AG09309 (cell line): ENCODE results near the gene DCLK2.

Source experiments
- DNase-seq: peaks from one replicate; pipeline ENCODE4 v3.0.0-alpha.2; 2010; ENCODE audit warnings: low read depth
- H3K4me3 ChIP-seq: 2 replicates; pipeline ENCODE4 v1.5.1; 2011; ENCODE audit warnings: mild to moderate bottlenecking, low read depth, low read length, moderate library complexity; ENCODE audit not compliant: control insufficient read depth
- CTCF ChIP-seq: IDR thresholded peaks from 2 replicates; pipeline ENCODE4 v1.5.1; 2011; ENCODE audit warnings: mild to moderate bottlenecking, low read depth, low read length, inconsistent platforms; ENCODE audit not compliant: insufficient read depth, control insufficient read depth; ENCODE audit errors: missing control alignments

DCLK2 gene

GRCh38 chr4:150149381-150149780, 71.1 kb downstream of the DCLK2 start:
- peak; percentile 76 for DNase-seq
- TF ChIP-seq CTCF, result no peak

GRCh38 chr4:150150629-150151062, 72.4 kb downstream of the DCLK2 start:
- no peak for TF ChIP-seq CTCF
- H3K4me3 ChIP-seq, result no peak overlapping the region
- no peak for DNase-seq

More at GRCh38 chr4:150149381-150149780, 71.1 kb downstream of the DCLK2 start:
- H3K4me3 ChIP-seq, result no peak overlapping the region

- H3K4me3 ChIP-seq, result no peak overlapping the region
- no peak for TF ChIP-seq CTCF
- no peak for DNase-seq
Measured at GRCh38 chr4:150152766-150153165, 74.5 kb downstream of the DCLK2 start.

GRCh38 chr4:150155391-150155790, 77.1 kb downstream of the DCLK2 start:
- DNase-seq, result no peak
- no peak for TF ChIP-seq CTCF
- H3K4me3 ChIP-seq, result no peak overlapping the region

GRCh38 chr4:150156543-150156942, 78.3 kb downstream of the DCLK2 start:
- H3K4me3 ChIP-seq, result no peak overlapping the region
- no peak for DNase-seq
- no peak for TF ChIP-seq CTCF

GRCh38 chr4:150158041-150158440, 79.8 kb downstream of the DCLK2 start:
- H3K4me3 ChIP-seq, result no peak overlapping the region
- TF ChIP-seq CTCF, result no peak
- DNase-seq, result no peak

GRCh38 chr4:150160473-150160872, 82.2 kb downstream of the DCLK2 start:
- DNase-seq, result no peak
- TF ChIP-seq CTCF, result no peak
- no peak overlapping the region for H3K4me3 ChIP-seq
